ENCODE results near the gene SEMA5A.

DNA sequence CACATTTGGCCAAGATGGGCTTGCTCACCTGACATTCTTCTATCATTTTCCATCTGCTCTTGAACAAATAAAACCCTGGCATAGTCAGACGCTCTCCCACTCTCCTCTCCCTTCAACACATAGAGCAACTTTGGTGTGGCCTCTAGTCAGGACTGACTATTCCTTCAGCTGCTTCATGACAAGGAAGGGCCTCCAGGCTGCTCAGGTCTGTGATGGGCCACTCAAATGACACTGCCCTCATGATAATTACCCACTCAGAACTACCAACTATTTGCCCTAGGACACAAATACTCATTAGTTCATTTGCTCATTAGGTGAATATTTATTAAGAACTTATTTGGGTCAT is 376.3 kb downstream of the SEMA5A start:
- no peak for TF ChIP-seq POLR2AphosphoS5 (IDR thresholded peaks at IDR 0.05)
- TF ChIP-seq, protein P1, sequence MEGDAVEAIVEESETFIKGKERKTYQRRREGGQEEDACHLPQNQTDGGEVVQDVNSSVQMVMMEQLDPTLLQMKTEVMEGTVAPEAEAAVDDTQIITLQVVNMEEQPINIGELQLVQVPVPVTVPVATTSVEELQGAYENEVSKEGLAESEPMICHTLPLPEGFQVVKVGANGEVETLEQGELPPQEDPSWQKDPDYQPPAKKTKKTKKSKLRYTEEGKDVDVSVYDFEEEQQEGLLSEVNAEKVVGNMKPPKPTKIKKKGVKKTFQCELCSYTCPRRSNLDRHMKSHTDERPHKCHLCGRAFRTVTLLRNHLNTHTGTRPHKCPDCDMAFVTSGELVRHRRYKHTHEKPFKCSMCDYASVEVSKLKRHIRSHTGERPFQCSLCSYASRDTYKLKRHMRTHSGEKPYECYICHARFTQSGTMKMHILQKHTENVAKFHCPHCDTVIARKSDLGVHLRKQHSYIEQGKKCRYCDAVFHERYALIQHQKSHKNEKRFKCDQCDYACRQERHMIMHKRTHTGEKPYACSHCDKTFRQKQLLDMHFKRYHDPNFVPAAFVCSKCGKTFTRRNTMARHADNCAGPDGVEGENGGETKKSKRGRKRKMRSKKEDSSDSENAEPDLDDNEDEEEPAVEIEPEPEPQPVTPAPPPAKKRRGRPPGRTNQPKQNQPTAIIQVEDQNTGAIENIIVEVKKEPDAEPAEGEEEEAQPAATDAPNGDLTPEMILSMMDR (IDR thresholded peaks at IDR 0.05), result no peak
- no peak for TF ChIP-seq EP300 (IDR thresholded peaks at IDR 0.05; ENCODE audit: low read depth)
- TF ChIP-seq POLR2A (IDR thresholded peaks at IDR 0.05), result no peak
